ENCODE data around the gene BCAS1. TPM values are rescaled to one million over a fixed set of nuclear protein-coding genes. Genes with fewer than 3 reads are reported as not detected.

BCAS1 gene
- total RNA-seq, 4 donors from 2014 or later, result 0.32 TPM; not detected in 3

DNA sequence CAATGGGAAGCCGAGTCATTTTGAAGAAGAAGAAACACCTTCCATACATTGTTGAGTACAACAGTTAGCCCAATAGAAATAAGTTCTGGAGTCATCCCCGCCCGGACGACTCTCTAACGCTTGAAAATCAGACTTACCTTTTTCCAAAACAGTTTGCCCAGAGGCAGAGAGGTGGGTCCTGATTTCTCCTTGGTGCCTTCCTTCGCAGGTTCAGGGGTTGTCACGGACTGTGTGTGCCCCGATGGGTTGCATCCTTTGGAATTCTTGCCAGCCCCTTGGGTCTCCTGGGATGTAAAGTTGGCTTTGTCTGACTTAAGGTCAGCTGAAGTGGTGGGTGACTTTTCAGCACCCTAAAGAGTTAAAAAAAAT lies 85.3 kb downstream of the BCAS1 start:
- DNase-seq (no peak), ATAC-seq (no peak)
- in situ Hi-C loops (cut with MboI; ENCODE audit: low sequenced_read_pairs in 4 of 4), result no loop called here
- intact Hi-C loops (cut with DNase I; ENCODE audit: low total_unique reads), result no loop called here
- no peaks in the 10 kb centered on the region for H3K9me3 ChIP-seq
- H3K36me3 ChIP-seq, result no peaks in the 10 kb centered on the region
- no peak overlapping the region for H3K27ac ChIP-seq
- H3K4me3 ChIP-seq, result no peak overlapping the region
- no peak for TF ChIP-seq POLR2A (IDR thresholded peaks at IDR 0.05)
- TF ChIP-seq, protein P1, sequence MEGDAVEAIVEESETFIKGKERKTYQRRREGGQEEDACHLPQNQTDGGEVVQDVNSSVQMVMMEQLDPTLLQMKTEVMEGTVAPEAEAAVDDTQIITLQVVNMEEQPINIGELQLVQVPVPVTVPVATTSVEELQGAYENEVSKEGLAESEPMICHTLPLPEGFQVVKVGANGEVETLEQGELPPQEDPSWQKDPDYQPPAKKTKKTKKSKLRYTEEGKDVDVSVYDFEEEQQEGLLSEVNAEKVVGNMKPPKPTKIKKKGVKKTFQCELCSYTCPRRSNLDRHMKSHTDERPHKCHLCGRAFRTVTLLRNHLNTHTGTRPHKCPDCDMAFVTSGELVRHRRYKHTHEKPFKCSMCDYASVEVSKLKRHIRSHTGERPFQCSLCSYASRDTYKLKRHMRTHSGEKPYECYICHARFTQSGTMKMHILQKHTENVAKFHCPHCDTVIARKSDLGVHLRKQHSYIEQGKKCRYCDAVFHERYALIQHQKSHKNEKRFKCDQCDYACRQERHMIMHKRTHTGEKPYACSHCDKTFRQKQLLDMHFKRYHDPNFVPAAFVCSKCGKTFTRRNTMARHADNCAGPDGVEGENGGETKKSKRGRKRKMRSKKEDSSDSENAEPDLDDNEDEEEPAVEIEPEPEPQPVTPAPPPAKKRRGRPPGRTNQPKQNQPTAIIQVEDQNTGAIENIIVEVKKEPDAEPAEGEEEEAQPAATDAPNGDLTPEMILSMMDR (IDR thresholded peaks at IDR 0.05 in 4 of 5, conservative IDR thresholded peaks at IDR 0.05 in 1 of 5), result no peak
- H3K4me1 ChIP-seq, result no peaks in the 10 kb centered on the region
- no peaks in the 10 kb centered on the region for H3K27me3 ChIP-seq

DNA sequence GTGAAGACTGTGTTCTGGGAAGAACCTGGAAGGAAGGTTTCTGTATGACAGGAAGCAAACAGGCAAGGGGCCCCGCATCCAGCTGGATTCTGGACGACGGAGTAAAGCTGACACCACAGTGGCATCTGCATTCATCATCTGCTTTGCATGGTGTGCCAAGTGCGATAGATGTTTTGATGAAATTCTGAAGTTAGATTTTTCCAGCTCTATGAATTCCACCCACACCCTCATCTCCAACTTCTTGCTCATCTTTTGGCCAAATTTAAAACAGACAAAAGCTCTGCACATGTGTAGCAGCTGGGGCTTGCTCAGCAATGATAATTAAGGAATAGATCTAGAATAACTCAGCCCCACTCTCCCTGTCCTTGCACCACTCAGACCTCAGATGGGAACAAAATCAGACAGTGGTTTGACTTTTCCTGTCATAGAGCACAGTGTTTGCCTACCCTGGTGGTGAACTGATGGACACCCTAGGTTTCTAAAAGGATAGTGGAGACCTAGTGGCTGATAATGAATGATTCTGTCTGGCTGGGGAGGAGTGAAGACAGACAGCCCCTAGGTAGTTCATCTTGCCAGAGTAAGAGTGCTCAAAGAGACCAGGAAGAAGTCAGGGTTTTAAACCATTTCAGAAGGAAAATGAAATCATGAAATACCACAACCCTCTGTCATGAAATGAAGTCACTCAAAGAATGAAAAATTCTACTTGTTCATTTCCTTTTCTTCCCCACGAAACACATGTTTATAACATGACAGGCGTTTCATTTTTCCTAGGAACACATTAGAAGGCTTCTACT lies 85.8 kb downstream of the BCAS1 start:
- Histone ChIP-seq H3K9me3 (no peaks in the 10 kb centered on the region), H3K36me3 (no peaks in the 10 kb centered on the region), H3K27me3 (no peaks in the 10 kb centered on the region), H3K4me3 (no peak overlapping the region), H3K4me1 (no peaks in the 10 kb centered on the region), H3K27ac (no peak overlapping the region)
- DNase-seq (no peak), ATAC-seq (no peak)
- intact Hi-C loops (cut with DNase I; ENCODE audit: low total_unique reads) (no loop called here), in situ Hi-C loops (cut with MboI; ENCODE audit: low sequenced_read_pairs in 4 of 4) (no loop called here)
- TF ChIP-seq, protein P1 (IDR thresholded peaks at IDR 0.05 in 4 of 5, conservative IDR thresholded peaks at IDR 0.05 in 1 of 5), result no peak

DNA sequence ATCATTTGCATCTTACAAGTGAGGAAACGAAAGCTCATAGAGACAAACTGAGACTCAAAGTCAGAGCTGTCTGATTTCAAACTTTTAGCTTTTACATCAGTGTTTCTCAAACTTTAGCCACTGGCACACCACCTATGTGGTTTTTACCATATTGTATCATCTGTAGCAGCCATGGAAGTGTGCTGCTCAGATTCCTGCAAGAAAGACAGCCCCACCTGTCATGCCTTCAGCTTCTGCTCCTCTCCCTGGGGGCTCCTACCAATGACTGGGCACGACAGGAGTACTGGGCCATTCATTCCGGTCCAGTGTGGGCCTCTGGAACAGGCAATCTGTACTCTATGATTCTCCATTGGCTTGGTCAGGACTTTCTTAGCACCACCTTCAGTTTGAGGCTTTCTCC lies 87.0 kb downstream of the BCAS1 start:
- ATAC-seq (no peak), DNase-seq (no peak)
- intact Hi-C loops (cut with DNase I; ENCODE audit: low total_unique reads), result no loop called here
- Histone ChIP-seq H3K4me1 (no peaks in the 10 kb centered on the region), H3K4me3 (no peak overlapping the region), H3K9me3 (no peaks in the 10 kb centered on the region), H3K36me3 (no peaks in the 10 kb centered on the region), H3K27ac (no peak overlapping the region), H3K27me3 (no peaks in the 10 kb centered on the region)
- TF ChIP-seq POLR2A (IDR thresholded peaks at IDR 0.05), result no peak
- TF ChIP-seq, protein P1 (IDR thresholded peaks at IDR 0.05 in 4 of 5, conservative IDR thresholded peaks at IDR 0.05 in 1 of 5), result no peak
- in situ Hi-C loops (cut with MboI; ENCODE audit: low sequenced_read_pairs in 4 of 4), result no loop called here

DNA sequence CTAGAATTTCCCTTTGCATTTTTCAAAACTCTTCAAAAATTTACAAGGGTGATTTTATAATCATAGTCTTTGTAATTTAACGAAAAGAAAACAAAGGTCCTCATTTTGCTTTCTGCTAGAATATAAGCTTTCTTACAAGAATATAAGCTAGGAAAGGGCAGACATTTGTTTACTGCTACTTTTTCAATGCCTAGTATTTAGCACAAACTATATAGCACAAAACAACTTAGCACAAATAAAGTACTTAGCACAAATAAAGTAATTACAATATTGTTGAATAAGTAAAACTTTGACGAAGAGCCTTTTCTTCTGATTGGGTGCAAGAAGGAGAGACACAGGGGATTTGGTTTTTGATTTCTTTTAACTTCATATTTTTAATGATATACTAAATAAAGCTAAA lies 87.8 kb downstream of the BCAS1 start:
- ATAC-seq, result no peak
- Histone ChIP-seq H3K4me1 (no peaks in the 10 kb centered on the region), H3K4me3 (no peak overlapping the region), H3K36me3 (no peaks in the 10 kb centered on the region), H3K27me3 (no peaks in the 10 kb centered on the region), H3K9me3 (no peaks in the 10 kb centered on the region), H3K27ac (no peak overlapping the region)
- in situ Hi-C loops (cut with MboI; ENCODE audit: low sequenced_read_pairs in 4 of 4) (no loop called here), intact Hi-C loops (cut with DNase I; ENCODE audit: low total_unique reads) (no loop called here)
- DNase-seq, result no peak
- TF ChIP-seq, protein P1 (IDR thresholded peaks at IDR 0.05 in 4 of 5, conservative IDR thresholded peaks at IDR 0.05 in 1 of 5), result no peak
- TF ChIP-seq POLR2A (IDR thresholded peaks at IDR 0.05), result no peak
